Upper lobe of left lung (tissue), 6 donors: ENCODE data around the gene SLITRK2. TPM values are rescaled to one million over a fixed set of nuclear protein-coding genes. Genes with fewer than 3 reads are reported as not detected.

Experiments
- ATAC-seq, 2 donors: fragments of 200-7000 bp; cut with Tn5 transposase; one replicate each; pipeline ENCODE4 v1.9.1; 2022; ENCODE audit warnings: mild to moderate bottlenecking in 2 of 2, moderate library complexity in 2 of 2; ENCODE audit not compliant: low FRiP score in 2 of 2
- DNase-seq, 2 donors: peaks; one replicate each; pipeline ENCODE4 v3.0.0-alpha.2; 2019 to 2020
- H3K27ac ChIP-seq, 4 donors: fragments of 200-600 bp; sonication (generic); one replicate each; pipeline ENCODE4 v1.5.1; 2016 to 2019
- H3K27me3 ChIP-seq, 4 donors: fragments of 200-600 bp; sonication (generic); one replicate each; pipeline ENCODE4 v1.5.1; 2017 to 2019
- H3K36me3 ChIP-seq, 4 donors: fragments of 200-600 bp; sonication (generic); one replicate each; pipeline ENCODE4 v1.5.1; 2016 to 2019
- H3K4me1 ChIP-seq, 4 donors: fragments of 200-600 bp; sonication (generic); one replicate each; pipeline ENCODE4 v1.5.1; 2018 to 2019
- H3K4me3 ChIP-seq, 4 donors: fragments of 200-600 bp; sonication (generic); one replicate each; pipeline ENCODE4 v1.5.1; 2017 to 2019; ENCODE audit warnings: mild to moderate bottlenecking in 2 of 4, moderate library complexity in 1 of 4
- H3K9me3 ChIP-seq, 4 donors: fragments of 200-600 bp; sonication (generic); one replicate each; pipeline ENCODE4 v1.5.1; 2018 to 2019
- CTCF ChIP-seq, 6 experiments: fragments of 450-650 bp in 4 of 6; fragments of 200-600 bp in 2 of 6; sonication (generic) in 2 of 6; IDR thresholded peaks; one replicate each; pipeline ENCODE4 v1.5.1; 2016 to 2019; ENCODE audit warnings: antibody characterized with exemption in 6 of 6
- EP300 ChIP-seq, 4 donors: sonication (generic); formaldehyde crosslinking; IDR thresholded peaks; one replicate each; pipeline ENCODE4 v1.5.1; 2017; ENCODE audit warnings: antibody characterized with exemption in 4 of 4, control low read depth in 2 of 4
- POLR2A ChIP-seq, 4 donors: fragments of 450-650 bp; IDR thresholded peaks; one replicate each; pipeline ENCODE4 v1.5.1; 2016 to 2017; ENCODE audit warnings: antibody characterized with exemption in 4 of 4, mild to moderate bottlenecking in 2 of 4
- POLR2AphosphoS5 ChIP-seq, 2 donors: sonication (generic); formaldehyde crosslinking; IDR thresholded peaks; one replicate each; pipeline ENCODE4 v1.5.1; 2017; ENCODE audit warnings: antibody characterized with exemption in 2 of 2
- WGBS, 2 donors: methylation state at CpG; one replicate each; pipeline ENCODE4 v1.1.5; 2017 to 2018; 5-methylcytosine and 5-hydroxymethylcytosine counted together
- total RNA-seq, 6 donors: library from RNA; depleted of rRNA in 4 of 6; stranded (reverse); fragments of >200 nt in 4 of 6; gene quantifications; one replicate each; pipeline versions ENCODE4 v1.1.0 to v1.2.1, GENCODE V29; 2016 to 2021
- donor health status: DM: no; HTN: no; CAD: no; lungs with moderate emphysema.
- donor health status: DM: no; HTN: yes; CAD: no; lungs with severe emphysema.

The SLITRK2 gene
- total RNA-seq, 6 donors from 2014 or later = under 0.01 to 1.00 (median 0.25) TPM

- no peak for TF ChIP-seq POLR2A (IDR thresholded peaks at IDR 0.05)
- TF ChIP-seq CTCF (IDR thresholded peaks at IDR 0.05) = no peak
- TF ChIP-seq EP300 (IDR thresholded peaks at IDR 0.05) = no peak
These were observed 4.4 kb downstream of the SLITRK2 start for GRCh38 chrX:145821898-145822571.

GRCh38 chrX:145823132-145823531 lies 5.5 kb downstream of the SLITRK2 start:
- Histone ChIP-seq H3K36me3 (no peaks in the 10 kb centered on the region), H3K27ac (no peak overlapping the region), H3K4me3 (no peak overlapping the region), H3K4me1 (peaks cover 0 to 4% (median 0%) of the 10 kb centered on the region in 4 donors), H3K9me3 (no peaks in the 10 kb centered on the region), H3K27me3 (peaks cover 0 to 10% (median 0%) of the 10 kb centered on the region in 4 donors)
- WGBS, 2 donors = 83% methylated on average over 7 of the region's 7 CpGs; no CpG with 5 or more reads in 1 of the 2 donors
- DNase-seq = no peak
- TF ChIP-seq CTCF (IDR thresholded peaks at IDR 0.05) = no peak
- no peak for TF ChIP-seq EP300 (IDR thresholded peaks at IDR 0.05)
- no peak for TF ChIP-seq POLR2AphosphoS5 (IDR thresholded peaks at IDR 0.05)
- TF ChIP-seq POLR2A (IDR thresholded peaks at IDR 0.05) = no peak
- ATAC-seq = no peak

More at GRCh38 chrX:145821898-145822571, 4.4 kb downstream of the SLITRK2 start:
- peaks cover 0 to 14% (median 1%) of the 10 kb centered on the region in 4 donors for H3K27me3 ChIP-seq
- ATAC-seq (no peak), DNase-seq (no peak)
- H3K9me3 ChIP-seq = no peaks in the 10 kb centered on the region
- H3K4me1 ChIP-seq = peaks cover 0 to 9% (median 0%) of the 10 kb centered on the region in 4 donors
- no peaks in the 10 kb centered on the region for H3K36me3 ChIP-seq
- no peak overlapping the region for H3K4me3 ChIP-seq
- 34 to 49% methylated on average over 33 of the region's 33 CpGs for WGBS, 2 donors
- no peak overlapping the region for H3K27ac ChIP-seq

- DNase-seq (no peak), ATAC-seq (no peak)
- Histone ChIP-seq H3K27ac (no peak overlapping the region), H3K9me3 (no peaks in the 10 kb centered on the region), H3K4me3 (no peak overlapping the region), H3K27me3 (peaks cover 0 to 6% (median 0%) of the 10 kb centered on the region in 4 donors), H3K4me1 (no peaks in the 10 kb centered on the region), H3K36me3 (no peaks in the 10 kb centered on the region)
- TF ChIP-seq CTCF (IDR thresholded peaks at IDR 0.05) (peak in 1 of 6 experiments; percentile 24), EP300 (IDR thresholded peaks at IDR 0.05) (no peak)
- WGBS, 2 donors = 7 to 14% methylated on average over 4 of the region's 4 CpGs
These were observed 8.3 kb downstream of the SLITRK2 start for GRCh38 chrX:145825896-145826295.

- Histone ChIP-seq H3K27ac (no peak overlapping the region), H3K27me3 (peaks cover 0 to 3% (median 0%) of the 10 kb centered on the region in 4 donors), H3K4me3 (no peak overlapping the region), H3K36me3 (no peaks in the 10 kb centered on the region), H3K9me3 (no peaks in the 10 kb centered on the region), H3K4me1 (no peaks in the 10 kb centered on the region)
- WGBS, 2 donors = 52 to 81% methylated on average over 4 of the region's 4 CpGs
- no peak for ATAC-seq
- no peak for TF ChIP-seq EP300 (IDR thresholded peaks at IDR 0.05)
- TF ChIP-seq POLR2A (IDR thresholded peaks at IDR 0.05) = no peak
- no peak for TF ChIP-seq CTCF (IDR thresholded peaks at IDR 0.05)
- no peak for TF ChIP-seq POLR2AphosphoS5 (IDR thresholded peaks at IDR 0.05)
- no peak for DNase-seq
These were observed 8.8 kb downstream of the SLITRK2 start for GRCh38 chrX:145826466-145826865.

- no peak for DNase-seq
- Histone ChIP-seq H3K4me3 (no peak overlapping the region), H3K4me1 (no peaks in the 10 kb centered on the region), H3K27ac (no peak overlapping the region), H3K36me3 (no peaks in the 10 kb centered on the region), H3K27me3 (no peaks in the 10 kb centered on the region), H3K9me3 (no peaks in the 10 kb centered on the region)
- ATAC-seq = no peak
- TF ChIP-seq POLR2A (IDR thresholded peaks at IDR 0.05) (no peak), POLR2AphosphoS5 (IDR thresholded peaks at IDR 0.05) (no peak)
- 64 to 84% methylated on average over 5 of the region's 5 CpGs for WGBS, 2 donors
These were observed 15.2 kb downstream of the SLITRK2 start for GRCh38 chrX:145832796-145833195.
